ENCODE measurements around the gene MARK2.

DNA sequence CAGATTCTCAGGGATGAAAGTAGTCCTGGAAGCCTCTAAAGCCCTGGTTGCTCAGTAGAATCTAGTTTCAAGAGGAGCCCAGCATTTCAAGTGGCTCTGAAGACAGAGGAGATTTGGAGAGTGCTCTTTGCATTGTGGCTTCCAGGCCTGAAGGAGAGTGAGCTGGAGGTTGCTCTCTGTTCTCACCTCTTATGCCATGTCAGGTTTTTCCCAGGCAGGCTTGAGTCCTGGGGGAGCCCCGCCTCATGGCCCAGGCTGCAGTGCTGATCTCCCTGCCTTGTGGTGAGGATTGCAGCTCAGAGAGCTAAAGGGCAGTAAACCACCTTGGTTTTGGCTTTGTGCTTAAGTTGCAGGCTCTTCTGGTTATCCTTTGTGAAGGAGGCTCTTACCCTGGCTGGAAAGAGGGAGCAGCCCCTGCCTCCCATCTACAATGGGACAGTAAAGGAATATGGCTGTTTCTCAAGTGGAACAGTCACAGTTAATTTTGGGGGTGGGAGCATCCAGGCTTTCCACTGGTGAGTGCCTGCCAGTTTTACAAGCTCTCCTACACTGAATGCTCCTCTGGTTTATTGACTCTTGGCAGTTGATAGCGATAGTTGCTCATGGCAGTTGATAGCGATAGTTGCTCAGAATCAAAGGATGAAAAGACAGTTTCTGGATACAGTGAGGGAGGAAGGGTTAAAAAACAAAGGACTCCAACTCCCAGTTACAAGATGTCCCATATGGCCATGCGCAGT lies 45.5 kb downstream of the MARK2 start:
- TF ChIP-seq, protein P1, sequence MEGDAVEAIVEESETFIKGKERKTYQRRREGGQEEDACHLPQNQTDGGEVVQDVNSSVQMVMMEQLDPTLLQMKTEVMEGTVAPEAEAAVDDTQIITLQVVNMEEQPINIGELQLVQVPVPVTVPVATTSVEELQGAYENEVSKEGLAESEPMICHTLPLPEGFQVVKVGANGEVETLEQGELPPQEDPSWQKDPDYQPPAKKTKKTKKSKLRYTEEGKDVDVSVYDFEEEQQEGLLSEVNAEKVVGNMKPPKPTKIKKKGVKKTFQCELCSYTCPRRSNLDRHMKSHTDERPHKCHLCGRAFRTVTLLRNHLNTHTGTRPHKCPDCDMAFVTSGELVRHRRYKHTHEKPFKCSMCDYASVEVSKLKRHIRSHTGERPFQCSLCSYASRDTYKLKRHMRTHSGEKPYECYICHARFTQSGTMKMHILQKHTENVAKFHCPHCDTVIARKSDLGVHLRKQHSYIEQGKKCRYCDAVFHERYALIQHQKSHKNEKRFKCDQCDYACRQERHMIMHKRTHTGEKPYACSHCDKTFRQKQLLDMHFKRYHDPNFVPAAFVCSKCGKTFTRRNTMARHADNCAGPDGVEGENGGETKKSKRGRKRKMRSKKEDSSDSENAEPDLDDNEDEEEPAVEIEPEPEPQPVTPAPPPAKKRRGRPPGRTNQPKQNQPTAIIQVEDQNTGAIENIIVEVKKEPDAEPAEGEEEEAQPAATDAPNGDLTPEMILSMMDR (IDR thresholded peaks at IDR 0.05), result no peak
- no peak for TF ChIP-seq POLR2A (IDR thresholded peaks at IDR 0.05)
- no peak for TF ChIP-seq POLR2AphosphoS5 (IDR thresholded peaks at IDR 0.05)

All from sigmoid colon (tissue), 4 donors.